H9 (cell line): ENCODE data around the gene CTPS2. TPM values are rescaled to one million over a fixed set of nuclear protein-coding genes. Genes with fewer than 3 reads are reported as not detected.

ENCODE experiments used
- DNase-seq: peaks from one replicate; pipeline ENCODE4 v3.0.0-alpha.2; 2017
- H2AFZ ChIP-seq: one replicate; pipeline ENCODE4 v1.6.1; 2013; ENCODE audit warnings: mild to moderate bottlenecking, low read length, control low read depth, moderate library complexity
- H2AK5ac ChIP-seq: 2 replicates; pipeline ENCODE4 v1.6.1; 2013; ENCODE audit warnings: low read length, control low read depth, mixed read lengths; ENCODE audit not compliant: insufficient read length
- H2BK120ac ChIP-seq: one replicate; pipeline ENCODE4 v1.6.1; 2013; ENCODE audit warnings: low read depth, mild to moderate bottlenecking, low read length, control low read depth, inconsistent platforms; ENCODE audit not compliant: poor library complexity, severe bottlenecking
- H2BK12ac ChIP-seq: 2 replicates; pipeline ENCODE4 v1.6.1; 2013; ENCODE audit warnings: low read length, control low read depth, mixed read lengths, low read depth; ENCODE audit not compliant: insufficient read length
- H2BK15ac ChIP-seq: 2 replicates; pipeline ENCODE4 v1.6.1; 2013; ENCODE audit warnings: low read depth, low read length, control low read depth
- H2BK20ac ChIP-seq: one replicate; pipeline ENCODE4 v1.6.1; 2013; ENCODE audit warnings: low read depth, mild to moderate bottlenecking, low read length, control low read depth, inconsistent platforms; ENCODE audit not compliant: poor library complexity, severe bottlenecking
- H2BK5ac ChIP-seq: 2 replicates; pipeline ENCODE4 v1.6.1; 2013; ENCODE audit warnings: low read length, control low read depth, mixed read lengths; ENCODE audit not compliant: insufficient read length
- H3K14ac ChIP-seq: 2 replicates; pipeline ENCODE4 v1.6.1; 2013; ENCODE audit warnings: low read length, control low read depth; ENCODE audit not compliant: insufficient read depth
- H3K18ac ChIP-seq: 2 replicates; pipeline ENCODE4 v1.6.1; 2013; ENCODE audit warnings: low read depth, mild to moderate bottlenecking, mixed read lengths, low read length, control low read depth; ENCODE audit not compliant: insufficient read length
- H3K23ac ChIP-seq: 2 replicates; pipeline ENCODE4 v1.6.1; 2013; ENCODE audit warnings: low read length, control low read depth, mixed read lengths, low read depth; ENCODE audit not compliant: insufficient read length
- H3K23me2 ChIP-seq: 2 replicates; pipeline ENCODE4 v1.6.1; 2013; ENCODE audit warnings: low read depth, mild to moderate bottlenecking, mixed read lengths, low read length, control low read depth; ENCODE audit not compliant: insufficient read length, poor library complexity, severe bottlenecking
- H3K27ac ChIP-seq: 2 replicates; pipeline ENCODE4 v1.5.1; 2013; ENCODE audit warnings: low read length, control low read depth, mixed read lengths, low read depth; ENCODE audit not compliant: insufficient read length
- H3K27me3 ChIP-seq: 2 replicates; pipeline ENCODE4 v1.6.1; 2013; ENCODE audit warnings: low read length, control low read depth, inconsistent platforms; ENCODE audit not compliant: insufficient read depth
- H3K4ac ChIP-seq: 2 replicates; pipeline ENCODE4 v1.6.1; 2013; ENCODE audit warnings: low read depth, mild to moderate bottlenecking, control low read depth, inconsistent platforms, low read length, moderate library complexity
- H3K4me1 ChIP-seq: 2 replicates; pipeline ENCODE4 v1.6.1; 2013; ENCODE audit warnings: low read length, control low read depth, inconsistent platforms; ENCODE audit not compliant: insufficient read depth
- H3K4me2 ChIP-seq: 2 replicates; pipeline ENCODE4 v1.6.1; 2013; ENCODE audit warnings: low read length, control low read depth, mixed read lengths; ENCODE audit not compliant: insufficient read length, insufficient read depth
- H3K56ac ChIP-seq: 2 replicates; pipeline ENCODE4 v1.6.1; 2013; ENCODE audit warnings: low read depth, mild to moderate bottlenecking, mixed read lengths, low read length, control low read depth; ENCODE audit not compliant: insufficient read length
- H3K79me1 ChIP-seq: 2 replicates; pipeline ENCODE4 v1.6.1; 2013; ENCODE audit warnings: low read depth, mild to moderate bottlenecking, moderate library complexity, low read length, control low read depth, inconsistent platforms; ENCODE audit not compliant: insufficient read depth, poor library complexity, severe bottlenecking
- H3K79me2 ChIP-seq: 2 replicates; pipeline ENCODE4 v1.6.1; 2013; ENCODE audit warnings: low read length, control low read depth, inconsistent platforms; ENCODE audit not compliant: insufficient read depth
- H3K9ac ChIP-seq: 2 replicates; pipeline ENCODE4 v1.6.1; 2013; ENCODE audit warnings: low read length, control low read depth, mixed read lengths; ENCODE audit not compliant: insufficient read length; ENCODE audit errors: extremely low read depth
- H3K9me3 ChIP-seq: one replicate; pipeline ENCODE4 v1.6.1; 2013; ENCODE audit warnings: low read depth, low read length, inconsistent platforms; ENCODE audit not compliant: control insufficient read depth
- H3T11ph ChIP-seq: one replicate; pipeline ENCODE4 v1.6.1; 2013; ENCODE audit warnings: mild to moderate bottlenecking, low read length, control low read depth, inconsistent platforms
- H4K20me1 ChIP-seq: one replicate; pipeline ENCODE4 v1.6.1; 2013; ENCODE audit not compliant: control insufficient read depth, insufficient read length, insufficient read depth
- H4K5ac ChIP-seq: 2 replicates; pipeline ENCODE4 v1.6.1; 2013; ENCODE audit warnings: low read depth, mild to moderate bottlenecking, mixed read lengths, low read length, control low read depth; ENCODE audit not compliant: insufficient read length
- H4K8ac ChIP-seq: replicated peaks from 2 replicates; pipeline ENCODE4 v1.6.1; 2013; ENCODE audit warnings: low read length, control low read depth, mixed read lengths, low read depth; ENCODE audit not compliant: insufficient read length
- H4K91ac ChIP-seq: 2 replicates; pipeline ENCODE4 v1.6.1; 2013; ENCODE audit warnings: low read depth, mild to moderate bottlenecking, moderate library complexity, mixed read lengths, low read length, control low read depth; ENCODE audit not compliant: insufficient read length
- H3K27ac Mint-ChIP-seq, 3 experiments: 2 replicates in 2 of 3; 3 replicates in 1 of 3; pipeline ENCODE4 v1.8.0; 2020 to 2021; ENCODE audit warnings: mixed read lengths in 3 of 3, mild to moderate bottlenecking in 1 of 3, moderate library complexity in 1 of 3
- H3K27me3 Mint-ChIP-seq: 2 replicates; pipeline ENCODE4 v1.8.0; 2021; ENCODE audit warnings: low read depth, mild to moderate bottlenecking, moderate library complexity, mixed read lengths
- H3K36me3 Mint-ChIP-seq, 3 experiments: 2 replicates in 2 of 3; 3 replicates in 1 of 3; pipeline ENCODE4 v1.8.0; 2020 to 2021; ENCODE audit warnings: low read depth in 3 of 3, mixed read lengths in 3 of 3; ENCODE audit not compliant: insufficient read depth in 1 of 3
- H3K4me1 Mint-ChIP-seq, 2 experiments: 2 replicates each; pipeline ENCODE4 v1.8.0; 2020; ENCODE audit warnings: mixed read lengths in 2 of 2
- H3K4me3 Mint-ChIP-seq, 2 experiments: 2 replicates in 1 of 2; 3 replicates in 1 of 2; pipeline ENCODE4 v1.8.0; 2020 to 2021; ENCODE audit warnings: mild to moderate bottlenecking in 2 of 2, mixed read lengths in 2 of 2, moderate library complexity in 1 of 2
- H3K9me3 Mint-ChIP-seq, 2 experiments: 2 replicates in 1 of 2; 3 replicates in 1 of 2; pipeline ENCODE4 v1.8.0; 2020; ENCODE audit warnings: mild to moderate bottlenecking in 2 of 2, mixed read lengths in 2 of 2, moderate library complexity in 1 of 2
- CTCF ChIP-seq: fragments of 200-600 bp; sonication (generic); conservative IDR thresholded peaks from 3 replicates; pipeline ENCODE4 v1.8.0; 2021; ENCODE audit warnings: antibody characterized with exemption, mild to moderate bottlenecking
- WGBS: extraction: QIAGEN DNeasy Blood & Tissue Kit; methylation state at CpG from one replicate; pipeline ENCODE4 v1.1.7; 2013; ENCODE audit warnings: missing lambda C conversion rate, low lambda C conversion rate, mixed read lengths; ENCODE audit not compliant: insufficient read length; ENCODE audit errors: extremely low coverage; 5-methylcytosine and 5-hydroxymethylcytosine counted together
- total RNA-seq: library from RNA; stranded (reverse); gene quantifications from 2 replicates; pipeline ENCODE4 v1.2.1, GENCODE V29; 2021

The CTPS2 gene
- total RNA-seq, 1 experiment from 2014 or later, result 69.7 TPM

GRCh38 chrX:16745659-16746058 is 33.2 kb upstream of the CTPS2 start:
- H3K18ac ChIP-seq, result no peak overlapping the region
- no peak overlapping the region for H3K14ac ChIP-seq
- no peaks in the 10 kb centered on the region for H3K9me3 Mint-ChIP-seq
- no peaks in the 10 kb centered on the region for H3K9me3 ChIP-seq
- peaks cover 54 to 93% (median 84%) of the 10 kb centered on the region in 3 experiments; a peak in 6 of 7 replicates for H3K36me3 Mint-ChIP-seq
- TF ChIP-seq CTCF, result no peak
- no peak overlapping the region for H3K9ac ChIP-seq
- no peaks in the 10 kb centered on the region for H3K23me2 ChIP-seq
- H4K91ac ChIP-seq, result no peak overlapping the region
- no peaks in the 10 kb centered on the region for H3K27me3 Mint-ChIP-seq
- no peaks in the 10 kb centered on the region for H3K79me2 ChIP-seq
- H2AK5ac ChIP-seq, result no peak overlapping the region
- H4K8ac ChIP-seq, result no peak overlapping the region
- H3K79me1 ChIP-seq, result no peaks in the 10 kb centered on the region
- no peak overlapping the region for H3K4ac ChIP-seq
- H3K4me1 Mint-ChIP-seq, result no peaks in the 10 kb centered on the region
- no peak for DNase-seq
- H3K4me1 ChIP-seq, result no peaks in the 10 kb centered on the region
- WGBS, result no CpG with 5 or more reads among the region's 5 CpGs
- H3K56ac ChIP-seq, result no peak overlapping the region
- H2BK120ac ChIP-seq, result no peak overlapping the region
- H3K4me3 Mint-ChIP-seq, result no peak overlapping the region
- no peak overlapping the region for H3K23ac ChIP-seq
- H4K5ac ChIP-seq, result no peak overlapping the region
- no peak overlapping the region for H3K27ac ChIP-seq
- H2BK15ac ChIP-seq, result no peak overlapping the region
- H2BK20ac ChIP-seq, result no peak overlapping the region
- no peak overlapping the region for H3K4me2 ChIP-seq
- H2AFZ ChIP-seq, result no peak overlapping the region
- no peaks in the 10 kb centered on the region for H4K20me1 ChIP-seq
- H3T11ph ChIP-seq, result no peak overlapping the region
- no peak overlapping the region for H2BK12ac ChIP-seq
- no peak overlapping the region for H2BK5ac ChIP-seq
- H3K27me3 ChIP-seq, result no peaks in the 10 kb centered on the region
- H3K27ac Mint-ChIP-seq, result peak overlapping the region in 1 of 3 experiments; percentile 18; a peak in 2 of 7 replicates
